Umbilical cord (tissue), 2 donors: ENCODE measurements around the gene ZNF581. TPM values are rescaled to one million over a fixed set of nuclear protein-coding genes. Genes with fewer than 3 reads are reported as not detected.

ENCODE experiments used
- DNase-seq: peaks from one replicate; pipeline ENCODE4 v3.0.0-alpha.2; 2015; ENCODE audit warnings: low spot score
- total RNA-seq: library from RNA; depleted of rRNA; stranded (reverse); fragments of >200 nt; gene quantifications from one replicate; pipeline ENCODE4 v1.2.3, GENCODE V29; 2014; ENCODE audit warnings: low replicate concordance; ENCODE audit not compliant: insufficient read depth

ZNF581 gene
- total RNA-seq, 1 donor from 2014 or later: 20.0 TPM

DNA sequence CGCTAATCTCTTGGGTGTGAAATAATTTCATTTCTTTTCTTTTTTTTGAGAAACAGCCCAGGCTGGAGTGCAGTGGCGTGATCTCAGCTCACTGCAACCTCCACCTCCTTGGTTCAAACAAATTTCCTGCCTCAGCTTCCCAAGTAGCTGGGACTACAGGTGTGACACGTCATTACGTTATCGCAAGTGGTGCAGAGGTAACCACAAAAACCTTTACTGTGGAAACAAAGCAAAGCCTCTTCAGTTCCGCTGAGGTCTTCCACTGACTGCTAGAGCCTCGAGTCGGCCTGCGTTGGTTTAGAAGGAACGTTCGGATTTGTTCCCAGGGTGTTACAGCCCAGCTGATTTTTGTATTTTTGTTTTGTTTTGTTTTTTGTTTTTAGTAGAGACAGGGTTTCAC is 17.1 kb upstream of the ZNF581 start:
- DNase-seq: no peak

DNA sequence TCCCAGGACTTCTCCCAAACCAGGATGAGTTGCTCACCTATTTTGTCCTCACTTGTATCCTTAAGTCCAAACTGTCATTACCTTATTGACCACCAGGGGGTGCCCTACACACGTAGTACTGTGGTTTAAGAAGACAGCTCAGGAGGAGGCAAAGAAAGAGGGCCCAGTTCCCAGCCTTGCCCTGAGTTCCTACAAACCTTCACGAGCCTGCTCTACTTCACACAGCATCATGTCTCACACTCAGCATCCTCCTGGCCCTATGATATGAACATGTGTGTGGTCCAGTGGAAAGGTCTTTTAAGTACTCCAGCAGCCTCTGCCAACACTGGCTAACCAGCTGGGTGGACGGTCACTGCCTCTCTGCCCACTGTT is 11.0 kb upstream of the ZNF581 start:
- DNase-seq: peak; percentile 93

DNA sequence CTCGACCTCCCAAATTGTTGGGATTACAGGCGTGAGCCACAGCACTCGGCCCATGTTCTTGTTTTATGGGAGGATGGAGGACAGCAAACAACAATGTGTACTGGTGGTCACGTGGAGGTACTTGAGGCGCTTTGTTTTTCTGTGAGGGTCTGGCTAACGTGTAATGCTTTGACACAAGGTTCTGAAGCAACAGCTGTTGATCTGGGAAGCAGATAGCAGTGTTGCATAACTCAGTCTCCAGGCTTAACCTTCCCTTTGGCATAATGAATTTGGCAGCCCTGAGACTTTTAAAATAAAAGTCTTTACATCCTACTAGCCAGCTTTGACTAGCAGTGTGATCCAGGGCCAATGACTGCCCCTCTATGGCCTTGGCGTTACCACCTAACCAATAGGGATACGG is 9.6 kb upstream of the ZNF581 start:
- no peak for DNase-seq

DNA sequence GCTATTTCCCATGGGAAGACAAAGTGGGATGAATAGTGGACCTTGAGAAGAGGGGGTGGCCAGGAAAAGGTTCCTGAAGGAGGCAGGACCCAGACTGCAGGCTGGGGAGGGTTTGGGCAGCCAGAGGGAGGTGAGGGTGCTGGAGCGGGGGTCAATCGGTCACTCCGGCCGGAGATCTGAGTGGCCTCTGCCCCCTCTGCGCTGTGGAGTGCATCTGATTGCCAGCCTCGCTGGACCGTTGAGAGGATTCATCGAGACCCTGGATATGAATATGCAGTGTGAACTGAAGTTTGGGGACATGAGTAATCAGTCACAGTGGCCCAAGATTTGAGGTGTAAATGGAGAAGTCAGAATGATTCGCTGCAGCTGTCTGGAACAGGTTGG is 8.1 kb upstream of the ZNF581 start:
- DNase-seq: no peak

DNA sequence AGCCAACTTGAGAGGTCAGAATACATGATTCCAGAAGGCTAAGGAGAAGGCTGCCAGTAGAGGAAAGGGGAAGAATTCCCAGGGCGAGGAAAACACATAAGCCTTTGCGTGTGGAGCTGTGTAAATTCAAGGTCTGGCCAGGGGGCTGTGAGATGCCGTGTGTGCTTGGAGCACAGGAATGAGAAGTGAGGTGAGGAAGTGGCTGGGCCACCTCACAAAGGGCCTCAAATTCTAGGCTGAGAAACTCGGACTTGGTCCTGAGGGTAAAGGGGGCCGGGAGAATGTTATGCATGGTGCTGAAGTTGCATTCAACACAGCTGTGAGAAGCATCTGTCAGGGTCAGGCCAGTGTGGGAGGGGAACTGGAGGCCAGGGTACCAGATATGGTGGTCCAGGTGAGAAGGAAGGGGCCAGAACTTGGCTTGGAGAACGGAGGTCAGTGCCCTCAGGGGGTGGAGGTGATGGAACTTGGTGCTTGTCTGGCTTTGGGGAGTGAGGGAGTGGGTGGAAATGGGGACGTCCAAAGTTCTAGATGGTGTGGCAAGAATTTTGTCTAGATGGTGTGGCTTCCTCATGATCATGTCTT is 7.5 kb upstream of the ZNF581 start:
- DNase-seq: no peak

DNA sequence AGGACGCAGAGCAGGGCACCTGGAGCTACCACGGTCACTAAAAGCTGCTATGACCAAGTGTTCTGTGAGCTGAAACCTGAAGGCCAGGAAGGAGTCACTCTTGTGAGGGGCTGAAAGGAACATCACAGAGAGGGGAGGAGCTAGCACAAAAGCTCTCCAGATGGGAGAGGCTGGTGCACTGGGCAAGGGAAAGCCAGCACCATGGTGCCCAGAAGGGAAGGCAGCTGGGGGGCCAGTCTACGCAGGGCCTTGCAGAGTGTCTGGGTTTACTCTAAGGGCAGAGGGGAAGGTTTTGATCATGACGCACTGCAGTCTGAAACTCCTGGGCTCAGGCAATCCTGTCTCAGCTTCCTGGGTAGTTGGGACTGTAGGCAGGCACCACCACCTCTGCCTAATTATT is 6.7 kb upstream of the ZNF581 start:
- DNase-seq: no peak

DNA sequence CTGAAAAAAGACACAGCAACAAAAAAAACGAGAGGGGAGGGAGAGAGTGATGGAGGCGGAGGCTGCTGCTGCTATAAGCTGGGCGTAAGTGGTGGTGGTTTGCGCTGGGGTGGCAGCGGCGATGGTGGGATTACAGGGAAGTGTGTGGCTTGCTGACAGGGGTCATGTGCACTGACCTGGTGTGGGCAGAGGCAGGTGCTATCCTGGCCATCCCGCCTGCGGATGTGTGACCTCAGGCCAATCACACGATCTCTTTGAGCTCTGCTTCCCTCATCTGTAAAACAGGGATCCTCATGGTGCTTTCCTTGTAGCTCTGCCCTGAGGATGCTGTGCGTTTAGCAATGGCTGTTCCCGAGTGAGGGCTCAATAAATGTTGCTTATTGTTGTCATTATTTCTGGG is 5.9 kb upstream of the ZNF581 start:
- no peak for DNase-seq

DNA sequence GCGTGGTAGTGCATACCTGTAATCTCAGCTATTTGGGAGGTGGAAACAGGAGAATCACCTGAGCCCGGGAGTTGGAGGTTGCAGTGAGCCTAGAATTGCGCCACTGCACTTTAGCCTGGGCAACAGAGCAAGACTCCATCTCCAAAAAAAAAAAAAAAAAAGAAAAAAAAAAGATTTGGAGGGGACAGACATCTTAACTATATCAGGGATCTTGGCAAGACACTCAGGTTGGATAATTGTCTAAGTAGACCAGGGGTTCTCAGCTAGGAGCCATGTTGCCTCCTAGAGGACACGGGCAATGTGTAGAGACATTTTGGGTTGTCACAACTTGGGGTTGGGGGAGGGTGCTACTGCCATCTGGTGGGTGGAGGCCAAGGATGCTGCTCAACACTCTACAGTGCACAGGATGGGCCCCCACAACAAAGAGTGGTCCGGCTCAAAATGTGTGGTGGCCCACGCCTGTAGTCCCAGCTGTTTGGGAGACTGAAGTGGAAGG is 4.5 kb upstream of the ZNF581 start:
- DNase-seq: no peak

DNA sequence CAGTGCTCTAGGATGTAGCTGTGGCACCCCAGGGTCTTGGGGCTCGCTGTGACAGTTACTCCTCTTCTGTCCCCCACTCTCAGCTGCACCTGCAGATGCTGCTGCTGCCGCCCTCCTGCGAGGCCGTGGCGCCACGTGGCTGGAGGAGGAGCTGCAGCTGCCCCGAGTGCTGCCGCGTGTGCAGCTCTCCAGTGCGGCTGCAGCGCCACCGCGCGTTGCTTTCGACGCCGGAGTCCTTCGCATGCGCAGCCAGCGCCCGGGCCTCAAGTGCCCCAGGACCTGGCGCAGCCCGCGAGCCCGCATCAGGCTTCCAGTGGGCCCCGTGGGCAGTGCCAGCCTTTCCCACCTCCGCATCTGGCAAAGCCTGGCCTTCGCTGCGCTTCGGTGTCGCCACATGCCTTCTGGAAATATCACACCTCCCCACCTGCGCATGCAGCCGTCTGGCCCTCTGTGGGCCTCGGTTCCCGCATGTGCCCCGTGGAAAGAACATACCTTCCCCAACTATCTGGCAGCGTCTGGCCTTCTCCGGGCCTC is 3.3 kb upstream of the ZNF581 start:
- DNase-seq: peak; percentile 72

DNA sequence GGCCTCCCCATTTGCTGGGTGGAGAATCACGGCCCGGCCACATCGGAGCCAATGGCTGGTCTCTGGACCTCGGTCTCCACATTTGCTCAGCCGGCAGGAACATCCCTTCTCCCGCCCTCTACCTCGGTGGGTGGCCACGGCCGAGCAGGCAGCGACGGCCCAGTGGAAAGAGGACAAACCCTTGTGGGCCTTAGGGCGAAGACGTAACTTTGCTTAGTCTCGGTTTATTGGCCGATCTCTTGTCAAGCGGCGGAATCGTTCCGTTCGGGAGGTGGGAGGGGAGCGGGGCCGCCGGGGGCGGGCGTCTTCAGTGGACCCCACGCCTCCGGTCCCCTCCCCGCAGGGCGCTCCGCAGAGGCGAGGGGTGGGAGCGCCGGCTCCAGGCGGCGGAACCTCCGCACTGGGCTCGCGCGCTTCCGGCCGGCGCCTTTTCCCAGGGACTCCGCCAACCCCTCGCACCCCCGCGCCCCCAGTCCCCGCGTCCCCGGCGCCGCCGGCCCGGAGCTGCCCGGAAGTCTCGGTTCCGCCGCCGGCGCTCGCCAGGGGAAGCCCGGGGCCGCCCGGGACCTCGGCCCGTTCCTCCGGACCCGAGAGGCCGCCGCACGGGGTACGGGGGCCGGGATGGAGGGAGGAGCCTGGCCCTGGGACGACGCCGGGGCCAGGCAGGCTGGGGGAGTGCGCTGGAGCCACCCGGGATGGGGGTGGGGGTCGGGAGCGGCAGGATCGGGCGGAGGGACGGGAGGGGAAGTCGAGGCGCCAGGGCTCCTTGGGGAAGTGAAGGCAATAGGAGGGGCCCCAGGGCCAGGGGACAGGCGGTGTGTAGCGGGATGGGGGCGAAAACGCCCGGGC is 2.6 kb upstream of the ZNF581 start, which contains the start of gene ZNF580:
ZNF580 (plus strand) TSS at position 426 of the 849 bp plus-strand sequence. CDS start 1,507 bp downstream, outside the sequence.
- peak; percentile 92 for DNase-seq

DNA sequence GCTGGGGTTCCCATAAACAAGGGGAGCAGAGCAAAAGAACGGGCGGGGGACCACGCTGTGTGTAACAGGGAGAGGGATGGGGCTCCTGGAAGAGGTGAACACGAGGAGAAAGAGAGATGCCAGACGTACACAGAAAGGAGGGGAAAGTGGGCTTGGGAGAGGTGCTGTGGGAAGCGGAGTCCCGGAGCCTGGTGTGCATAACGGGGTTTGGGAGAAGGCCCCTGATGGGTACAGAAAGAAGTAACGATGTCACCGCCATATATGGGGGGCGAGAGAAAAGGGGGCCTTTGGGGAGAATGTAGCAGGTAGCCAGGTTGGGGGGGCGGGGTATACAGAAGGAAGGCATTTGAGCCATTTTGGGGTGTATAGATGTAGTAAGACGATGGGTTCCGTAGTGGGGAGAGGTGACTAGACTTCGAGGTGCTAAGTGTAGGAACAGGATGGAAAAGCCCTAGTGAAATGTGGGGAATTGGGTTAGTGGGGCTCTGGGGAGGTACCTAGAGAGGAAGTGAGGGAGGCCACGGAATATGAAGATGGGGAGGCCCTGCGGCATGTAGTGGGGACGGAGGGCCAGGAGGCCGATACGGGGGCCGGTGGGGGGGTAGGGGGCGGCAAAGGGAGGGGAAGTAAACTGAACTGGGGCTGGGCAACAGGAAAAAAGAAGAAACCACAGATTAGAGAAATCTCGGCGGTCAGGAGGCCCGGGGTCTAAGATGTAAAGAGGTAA is 1.9 kb upstream of the ZNF581 start:
- DNase-seq: no peak

DNA sequence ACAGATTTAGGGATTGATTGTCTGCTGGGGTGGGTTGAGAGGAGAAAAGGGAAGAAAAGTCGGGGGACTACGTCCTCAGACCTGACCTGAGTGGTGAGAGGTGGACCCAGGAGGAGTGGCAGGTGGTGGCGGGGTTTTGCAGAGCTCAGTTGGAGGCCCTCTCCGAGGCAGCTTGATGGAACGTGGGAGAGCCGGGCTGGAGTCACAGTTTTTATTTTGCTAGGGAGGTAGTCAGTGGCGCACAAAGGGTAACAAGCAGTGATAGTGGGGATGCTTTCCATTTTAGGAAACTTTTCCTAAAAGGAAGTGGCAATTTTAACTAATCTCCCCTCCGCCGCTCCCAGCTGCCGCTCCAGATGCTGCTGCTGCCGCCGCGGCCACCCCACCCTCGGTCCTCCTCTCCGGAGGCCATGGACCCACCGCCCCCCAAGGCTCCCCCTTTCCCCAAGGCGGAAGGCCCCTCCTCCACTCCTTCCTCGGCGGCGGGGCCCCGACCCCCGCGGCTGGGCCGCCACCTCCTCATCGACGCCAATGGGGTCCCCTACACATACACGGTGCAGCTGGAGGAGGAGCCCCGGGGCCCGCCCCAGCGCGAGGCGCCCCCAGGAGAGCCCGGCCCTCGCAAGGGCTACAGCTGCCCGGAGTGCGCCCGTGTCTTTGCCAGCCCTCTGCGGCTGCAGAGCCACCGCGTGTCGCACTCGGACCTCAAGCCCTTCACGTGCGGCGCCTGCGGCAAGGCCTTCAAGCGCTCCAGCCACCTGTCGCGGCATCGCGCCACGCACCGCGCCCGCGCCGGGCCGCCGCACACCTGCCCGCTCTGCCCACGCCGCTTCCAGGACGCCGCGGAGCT is 1.1 kb upstream of the ZNF581 start:
- DNase-seq: peak; percentile 42

DNA sequence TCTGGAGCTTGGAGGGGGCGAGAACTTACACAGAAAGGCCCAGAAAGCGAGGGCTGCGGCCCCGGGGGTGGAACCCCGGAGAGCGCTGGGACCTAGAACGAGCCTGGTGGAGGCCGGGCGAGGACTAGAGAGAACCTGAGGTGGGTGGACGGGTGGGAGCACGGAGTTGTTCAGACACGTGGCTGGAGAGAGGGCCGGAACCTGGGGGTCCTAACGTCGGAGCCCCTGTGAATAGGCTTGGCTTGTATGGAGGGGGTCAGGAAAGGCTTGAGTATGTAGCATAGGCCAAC is 383 bp downstream of the ZNF581 start:
- DNase-seq: no peak

DNA sequence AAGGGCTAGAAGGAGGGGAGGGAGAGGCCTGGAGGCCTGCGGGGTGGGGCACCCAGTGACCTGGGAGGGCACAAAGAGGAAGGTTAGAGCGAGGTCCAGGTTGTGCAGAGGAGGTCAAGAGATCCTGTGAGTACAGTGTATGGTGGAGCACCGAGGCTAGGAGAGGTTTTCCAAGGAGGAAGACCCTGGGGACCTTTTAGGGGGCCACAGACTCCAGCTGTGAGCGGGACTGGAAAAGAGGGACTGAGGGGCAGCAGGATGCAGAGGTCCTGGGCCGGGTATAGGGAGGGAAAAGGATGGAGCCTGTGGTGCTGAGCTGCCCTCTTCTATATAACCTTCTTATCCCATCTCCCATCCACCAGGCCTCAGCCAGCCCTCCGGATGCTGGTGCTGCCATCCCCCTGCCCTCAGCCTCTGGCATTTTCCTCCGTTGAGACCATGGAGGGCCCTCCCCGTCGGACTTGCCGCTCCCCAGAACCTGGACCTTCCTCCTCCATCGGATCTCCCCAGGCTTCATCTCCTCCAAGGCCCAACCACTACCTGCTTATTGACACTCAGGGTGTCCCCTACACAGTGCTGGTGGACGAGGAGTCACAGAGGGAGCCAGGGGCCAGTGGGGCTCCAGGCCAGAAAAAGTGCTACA is 863 bp downstream of the ZNF581 start:
- DNase-seq: no peak

DNA sequence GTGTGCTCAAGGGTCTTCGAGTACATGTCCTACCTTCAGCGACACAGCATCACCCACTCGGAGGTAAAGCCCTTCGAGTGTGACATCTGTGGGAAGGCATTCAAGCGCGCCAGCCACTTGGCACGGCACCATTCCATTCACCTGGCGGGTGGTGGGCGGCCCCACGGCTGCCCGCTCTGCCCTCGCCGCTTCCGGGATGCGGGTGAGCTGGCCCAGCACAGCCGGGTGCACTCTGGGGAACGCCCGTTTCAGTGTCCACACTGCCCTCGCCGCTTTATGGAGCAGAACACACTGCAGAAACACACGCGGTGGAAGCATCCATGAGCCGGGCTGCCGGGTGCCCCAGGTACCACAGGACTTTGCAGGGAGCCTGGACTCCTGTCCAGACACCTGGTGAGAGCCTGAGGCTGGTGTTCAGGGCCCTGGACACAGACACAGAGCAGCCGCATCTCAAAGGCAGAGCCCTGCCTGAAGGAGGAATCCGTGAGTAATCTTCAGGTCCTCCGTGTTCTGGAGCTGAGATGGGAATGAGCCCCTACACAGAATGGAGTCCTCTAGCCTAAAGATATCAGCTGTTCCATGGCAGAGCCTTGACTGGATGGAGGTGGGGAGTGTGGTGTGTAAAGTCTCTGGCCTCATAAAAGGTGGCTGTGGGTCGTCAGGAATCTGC is 1.5 kb downstream of the ZNF581 start:
- no peak for DNase-seq

DNA sequence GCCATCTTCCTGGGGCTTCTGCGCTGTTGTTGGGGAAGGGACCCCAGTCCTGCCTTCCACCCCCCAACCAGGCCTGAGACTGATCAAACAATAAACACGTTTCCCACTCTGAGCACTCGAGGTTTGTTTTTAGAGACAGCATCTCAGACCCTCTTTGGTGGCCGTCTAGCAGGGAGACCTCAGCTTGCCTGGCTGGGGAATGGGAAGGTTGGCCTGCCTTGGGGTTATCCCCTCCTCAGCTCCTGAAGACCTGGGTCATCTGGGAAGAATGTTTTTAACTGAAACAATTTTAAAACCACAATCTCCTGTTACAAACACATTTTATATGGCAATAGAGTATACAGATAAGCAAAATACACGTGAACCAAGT is 2.0 kb downstream of the ZNF581 start:
- no peak for DNase-seq

DNA sequence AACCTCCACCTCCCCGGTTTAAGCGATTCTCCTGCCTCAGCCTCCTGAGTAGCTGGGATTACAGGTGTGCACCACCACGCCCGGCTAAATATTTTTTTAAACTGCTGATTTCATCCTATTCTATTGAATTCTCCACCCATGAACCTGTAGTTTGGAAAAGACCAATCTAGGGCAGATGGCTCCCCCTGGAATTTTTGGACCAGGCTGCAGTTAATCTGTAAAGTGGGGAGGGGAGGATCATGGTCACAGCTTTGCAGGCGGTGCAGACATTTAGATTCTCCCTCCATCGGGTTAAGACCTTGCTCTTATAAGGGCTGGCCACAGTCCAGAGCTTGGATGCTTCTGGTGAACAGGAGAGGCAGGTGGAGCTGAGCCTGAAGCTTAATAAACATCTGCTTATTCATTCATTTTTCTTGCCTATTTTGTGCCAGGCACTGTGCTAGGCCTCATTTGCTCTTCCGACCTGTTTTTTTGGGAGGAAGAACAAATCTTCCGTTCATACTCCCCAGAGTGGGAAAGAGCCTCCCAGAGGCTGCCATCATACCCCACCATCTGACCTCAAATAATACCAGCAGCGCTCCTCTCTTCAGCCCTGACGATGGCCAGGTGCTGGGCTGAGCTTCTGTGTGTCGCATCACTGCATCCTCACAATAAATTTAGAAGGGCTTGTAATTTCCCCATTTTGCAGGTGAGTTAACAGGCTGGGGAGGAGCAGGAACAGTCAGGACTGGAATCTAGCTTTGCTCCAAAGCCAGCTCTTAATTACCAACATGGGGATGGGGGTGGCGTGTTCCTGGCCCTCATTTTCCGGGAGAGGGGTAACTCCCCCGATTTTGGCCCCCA is 3.7 kb downstream of the ZNF581 start:
- no peak for DNase-seq

DNA sequence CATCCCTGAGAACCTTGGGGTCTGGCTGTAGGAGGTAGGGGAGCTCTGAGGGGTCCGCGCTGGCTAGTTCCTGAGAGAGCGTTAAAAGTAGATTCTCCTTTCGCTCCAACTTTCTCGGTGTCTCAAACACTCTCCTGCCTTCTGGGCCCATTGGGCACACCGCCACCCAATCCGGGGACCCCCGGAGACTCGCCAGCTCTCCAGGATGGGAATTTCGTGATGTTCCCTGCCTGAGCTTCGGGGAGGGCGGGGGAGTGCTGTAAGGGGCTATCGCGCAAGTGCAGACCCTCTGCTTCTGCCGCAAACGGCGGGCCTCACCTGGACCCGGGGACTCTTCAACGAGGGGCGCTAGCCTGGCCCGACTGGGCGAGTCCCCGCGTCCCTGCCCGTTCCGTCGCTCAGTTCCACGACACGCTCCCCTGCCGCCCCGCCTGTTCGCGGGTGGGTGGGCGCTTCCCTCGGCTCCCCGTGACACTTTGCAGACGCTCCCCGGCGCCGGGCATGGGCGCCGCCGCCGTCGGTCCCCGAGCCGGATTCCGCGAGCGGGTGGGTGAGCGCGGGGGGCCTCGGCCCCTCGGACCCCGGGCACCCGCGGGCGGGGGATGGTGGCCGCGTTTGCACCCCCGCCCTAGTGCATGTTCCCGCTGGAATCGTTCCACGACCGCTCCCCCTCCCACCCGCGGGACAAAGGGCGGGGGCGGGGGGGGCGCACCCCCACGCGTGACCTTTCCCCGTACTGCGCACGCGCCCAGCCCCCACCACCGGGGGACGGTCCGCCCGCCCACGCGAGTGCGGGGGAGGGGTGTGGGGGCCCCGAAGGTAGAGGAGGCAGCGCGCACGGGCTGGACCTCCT is 4.5 kb downstream of the ZNF581 start, which contains the start of gene CCDC106:
CCDC106 (plus strand) TSS at position 481 of the 853 bp plus-strand sequence. CDS start 835 bp downstream, outside the sequence.
- peak; percentile 81 for DNase-seq
